NT2/D1 (cell line): ENCODE data around the gene DTWD2.

Experiments used
- DNase-seq: peaks from one replicate; pipeline ENCODE4 v3.0.0-alpha.2; 2011; ENCODE audit warnings: low read depth, low spot score
- H3K27me3 ChIP-seq: 2 replicates; pipeline ENCODE4 v1.6.0; 2011; ENCODE audit warnings: mild to moderate bottlenecking; ENCODE audit not compliant: insufficient read length, insufficient read depth
- H3K36me3 ChIP-seq: 2 replicates; pipeline ENCODE4 v1.6.1; 2011; ENCODE audit warnings: mild to moderate bottlenecking, low read length, mixed read lengths; ENCODE audit not compliant: insufficient read depth, insufficient read length
- H3K4me1 ChIP-seq: 2 replicates; pipeline ENCODE4 v1.5.1; 2011; ENCODE audit not compliant: insufficient read depth, insufficient read length
- H3K4me3 ChIP-seq: 2 replicates; pipeline ENCODE4 v1.5.1; 2011; ENCODE audit warnings: low read depth; ENCODE audit not compliant: insufficient read length
- H3K9ac ChIP-seq: 2 replicates; pipeline ENCODE4 v1.6.0; 2011; ENCODE audit warnings: low read depth; ENCODE audit not compliant: insufficient read length
- H3K9me3 ChIP-seq: 2 replicates; pipeline ENCODE4 v1.5.1; 2011; ENCODE audit warnings: mild to moderate bottlenecking, low read length; ENCODE audit not compliant: insufficient read depth
- SUZ12 ChIP-seq: IDR thresholded peaks from 2 replicates; pipeline ENCODE4 v1.6.1; 2011; ENCODE audit not compliant: insufficient read length, insufficient read depth; ENCODE audit errors: extremely low read depth
- YY1 ChIP-seq: IDR thresholded peaks from 2 replicates; pipeline ENCODE4 v1.6.1; 2011; ENCODE audit not compliant: insufficient read length, insufficient read depth
- ZNF274 ChIP-seq: IDR thresholded peaks from 2 replicates; pipeline ENCODE4 v1.6.1; 2011; ENCODE audit warnings: mild to moderate bottlenecking, low read depth, low read length

The DTWD2 gene

DNA sequence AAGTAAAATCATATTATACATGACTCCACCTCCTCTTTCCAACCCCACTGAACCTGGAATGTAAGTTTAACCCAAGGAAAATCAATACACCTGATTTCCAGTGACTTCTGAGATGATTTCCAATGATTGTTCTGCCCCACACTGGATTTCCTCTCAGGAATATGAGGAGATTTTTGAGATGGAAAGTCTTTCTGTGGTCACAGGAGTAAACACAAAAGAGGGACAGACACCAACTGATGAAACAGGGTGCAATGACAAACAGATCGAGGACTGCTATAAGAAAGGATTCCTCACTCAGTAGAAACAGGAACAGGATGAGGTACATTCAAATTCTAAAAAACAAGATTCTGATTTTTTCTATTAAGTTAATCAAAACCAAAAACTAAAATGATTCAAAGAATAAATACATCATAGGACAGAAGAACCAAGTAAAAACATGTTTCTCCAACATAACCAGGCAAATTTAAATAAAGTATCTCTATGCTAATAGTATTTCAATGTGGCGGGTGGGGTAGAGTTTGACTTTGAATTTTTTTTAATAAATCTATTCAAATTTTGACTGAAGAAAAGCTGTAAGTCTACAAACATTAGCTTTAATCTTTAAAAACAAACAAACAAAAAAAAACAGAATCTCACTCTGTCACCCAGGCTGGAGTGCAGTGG, 42.1 kb downstream of the DTWD2 start:
- no peak for DNase-seq
- H3K27me3 ChIP-seq: no peaks in the 10 kb centered on the region
- H3K36me3 ChIP-seq: peaks cover 44% of the 10 kb centered on the region
- no peak overlapping the region for H3K4me3 ChIP-seq
- peaks cover 8% of the 10 kb centered on the region; the same call in 1 of the 2 replicates for H3K9me3 ChIP-seq
- TF ChIP-seq ZNF274 (no peak), SUZ12 (no peak), YY1 (no peak)
- H3K4me1 ChIP-seq: no peaks in the 10 kb centered on the region
- H3K9ac ChIP-seq: no peak overlapping the region

DNA sequence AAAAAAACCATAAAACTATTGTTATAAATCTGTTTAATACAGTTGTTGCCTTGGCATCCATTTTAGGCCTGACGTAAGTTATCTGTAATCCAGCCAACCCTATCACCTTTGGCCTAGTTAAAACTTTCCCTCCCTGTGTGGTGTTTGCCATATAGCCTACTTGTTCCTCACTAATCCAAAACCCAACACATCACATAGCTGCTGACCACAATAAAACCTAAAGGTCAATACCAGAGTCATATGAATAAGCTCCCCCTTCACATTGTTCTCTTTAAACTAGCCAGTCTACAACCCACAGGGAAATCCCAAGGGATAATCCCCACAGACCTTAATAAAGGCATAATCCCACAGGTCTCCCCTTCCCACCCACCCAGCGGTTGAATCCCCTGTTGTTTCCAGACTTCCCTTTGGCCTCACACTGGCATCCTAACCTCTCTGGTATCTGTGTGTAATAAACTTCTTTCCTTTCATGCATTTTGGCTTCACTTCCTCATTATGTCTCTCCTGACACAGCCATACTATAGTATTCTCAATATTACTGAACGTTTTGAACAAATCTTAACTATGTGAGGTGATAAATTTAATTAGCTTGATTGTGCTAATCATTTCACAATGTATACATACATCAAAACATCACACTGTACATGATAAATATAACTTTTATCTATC, 50.8 kb downstream of the DTWD2 start:
- Histone ChIP-seq H3K36me3 (peaks cover 36% of the 10 kb centered on the region), H3K4me3 (no peak overlapping the region), H3K27me3 (no peaks in the 10 kb centered on the region), H3K9me3 (0 out of 2 replicates have a peak, but pooled peaks cover 2% of the 10 kb centered on the region), H3K4me1 (no peaks in the 10 kb centered on the region), H3K9ac (no peak overlapping the region)
- TF ChIP-seq ZNF274 (no peak), SUZ12 (no peak), YY1 (no peak)
- DNase-seq: no peak

DNA sequence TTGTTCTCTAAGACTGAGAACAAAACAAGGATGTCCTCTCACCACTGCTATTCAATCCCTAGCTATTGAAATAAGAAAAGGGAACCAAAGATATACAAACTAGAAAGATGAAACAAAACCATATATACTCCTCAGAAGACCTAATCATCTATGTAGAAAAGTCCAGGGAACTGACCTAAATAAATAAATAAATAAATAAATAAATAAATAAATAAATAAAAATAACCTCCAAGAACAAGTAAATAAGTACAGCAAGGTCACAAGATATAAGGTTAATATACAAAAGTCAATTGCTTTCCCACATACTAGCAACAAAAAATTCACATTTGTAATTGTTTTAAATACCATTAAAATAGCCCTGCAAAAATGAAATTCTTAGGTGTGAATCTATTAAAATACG, 54.6 kb downstream of the DTWD2 start:
- Histone ChIP-seq H3K4me1 (no peaks in the 10 kb centered on the region), H3K9ac (no peak overlapping the region), H3K9me3 (peaks cover 17% of the 10 kb centered on the region), H3K4me3 (no peak overlapping the region), H3K27me3 (no peaks in the 10 kb centered on the region), H3K36me3 (peaks cover 26% of the 10 kb centered on the region)
- DNase-seq: no peak
- no peak for TF ChIP-seq ZNF274
- no peak for TF ChIP-seq SUZ12
- no peak for TF ChIP-seq YY1

DNA sequence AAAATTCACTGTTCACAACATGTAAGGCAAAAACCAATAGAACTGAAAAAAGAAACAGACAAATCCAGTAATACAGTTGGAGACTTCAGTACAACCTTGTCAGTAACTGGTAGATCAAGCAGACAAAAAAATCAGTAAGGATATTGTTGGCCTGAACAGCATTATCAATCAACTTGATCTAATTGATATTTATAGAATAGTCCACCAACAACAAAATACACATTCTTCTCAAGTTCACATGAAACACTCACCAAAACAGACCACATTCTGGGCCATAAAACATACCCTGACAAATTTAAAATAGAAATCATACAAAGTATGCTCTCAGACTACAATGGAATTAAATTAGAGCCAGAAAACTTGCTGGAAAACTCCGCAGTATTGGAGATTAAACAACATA, 56.8 kb downstream of the DTWD2 start:
- peaks cover 17% of the 10 kb centered on the region for H3K9me3 ChIP-seq
- H3K9ac ChIP-seq: no peak overlapping the region
- DNase-seq: no peak
- H3K27me3 ChIP-seq: no peaks in the 10 kb centered on the region
- TF ChIP-seq YY1 (no peak), SUZ12 (no peak), ZNF274 (no peak)
- no peak overlapping the region for H3K4me3 ChIP-seq
- H3K4me1 ChIP-seq: no peaks in the 10 kb centered on the region
- peaks cover 30% of the 10 kb centered on the region for H3K36me3 ChIP-seq

DNA sequence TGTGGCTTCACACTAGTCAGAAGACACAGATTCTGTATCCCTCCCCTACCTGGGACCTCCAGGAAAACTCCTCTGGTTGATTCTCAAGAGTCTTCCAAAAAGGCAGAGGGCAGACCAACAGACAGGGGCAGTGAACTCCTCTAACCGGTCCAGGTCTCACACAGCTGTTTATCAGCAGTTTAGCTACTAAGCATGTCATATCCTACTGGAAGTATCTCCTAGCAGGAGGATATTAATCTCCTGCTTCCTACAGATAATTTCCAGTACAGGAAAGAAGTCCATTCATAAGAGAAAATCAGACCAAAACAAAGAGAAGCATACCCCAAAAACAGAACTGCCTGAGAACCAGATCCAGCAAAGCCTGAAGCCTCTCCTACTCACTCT, 64.3 kb downstream of the DTWD2 start:
- Histone ChIP-seq H3K36me3 (peaks cover 25% of the 10 kb centered on the region), H3K9me3 (no peaks in the 10 kb centered on the region; the same call in 1 of the 2 replicates), H3K4me1 (no peaks in the 10 kb centered on the region), H3K4me3 (no peak overlapping the region), H3K27me3 (no peaks in the 10 kb centered on the region), H3K9ac (no peak overlapping the region)
- no peak for DNase-seq
- TF ChIP-seq ZNF274 (no peak), YY1 (no peak), SUZ12 (no peak)

DNA sequence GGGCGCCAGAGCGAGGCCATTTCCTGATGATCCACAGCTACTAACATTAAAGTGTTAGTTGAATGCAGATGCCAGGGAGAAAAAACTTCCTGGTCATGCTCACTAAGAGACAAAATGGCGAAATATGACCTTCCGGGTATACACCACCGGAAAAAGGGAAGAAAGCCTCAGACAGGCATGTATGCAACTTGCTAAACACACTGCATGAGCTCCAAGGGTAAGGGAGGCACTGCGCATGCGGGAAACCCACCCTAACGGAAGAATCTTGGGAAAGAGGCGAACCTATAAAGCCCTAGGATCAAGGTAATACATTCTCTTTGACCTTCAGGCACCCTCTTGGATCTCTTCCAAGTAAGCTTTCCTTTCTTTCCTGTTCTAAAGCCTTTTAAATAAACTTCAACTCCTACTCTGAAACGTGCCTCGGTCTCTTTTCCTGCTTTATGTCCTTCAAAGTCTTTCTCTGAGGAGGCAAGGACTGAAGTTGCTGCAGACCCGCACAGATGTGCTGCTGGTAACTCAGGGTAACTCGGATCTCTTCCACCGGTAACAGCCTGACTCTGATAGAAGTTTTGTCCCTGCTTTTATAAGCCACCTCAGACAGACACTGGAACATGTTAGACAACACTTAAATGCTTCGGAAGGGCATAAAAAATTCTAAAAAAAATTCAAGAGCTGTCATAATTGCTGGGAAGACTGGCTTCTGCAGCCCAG, 64.9 kb downstream of the DTWD2 start:
- H3K9ac ChIP-seq: no peak overlapping the region
- no peak for DNase-seq

DNA sequence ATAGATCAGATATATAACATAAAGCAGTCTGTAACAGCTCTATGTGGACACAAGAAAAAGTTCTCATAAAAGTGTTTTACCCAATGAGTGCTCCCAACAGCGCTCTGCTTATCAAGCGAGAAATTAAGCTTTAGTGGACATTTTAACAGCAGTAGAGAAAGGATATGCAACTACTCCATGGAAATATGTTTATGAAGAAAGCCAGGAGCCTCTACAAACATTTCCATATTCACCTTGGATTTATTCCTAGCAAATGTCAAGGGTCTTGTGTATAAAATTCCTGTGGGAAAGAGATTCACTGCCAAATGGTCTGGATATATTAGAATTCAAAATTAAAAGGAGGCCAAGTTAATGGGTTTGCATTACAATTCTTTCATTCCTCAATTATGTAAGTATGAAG, 66.5 kb downstream of the DTWD2 start:
- H3K36me3 ChIP-seq: peaks cover 15% of the 10 kb centered on the region
- H3K4me1 ChIP-seq: no peaks in the 10 kb centered on the region
- H3K27me3 ChIP-seq: no peaks in the 10 kb centered on the region
- no peak for DNase-seq
- no peaks in the 10 kb centered on the region; the same call in 1 of the 2 replicates for H3K9me3 ChIP-seq
- no peak overlapping the region for H3K9ac ChIP-seq
- H3K4me3 ChIP-seq: no peak overlapping the region
- no peak for TF ChIP-seq YY1
- no peak for TF ChIP-seq SUZ12
- no peak for TF ChIP-seq ZNF274

More for the DNA sequence above, 64.9 kb downstream of the DTWD2 start:
- H3K36me3 ChIP-seq: peaks cover 25% of the 10 kb centered on the region
- H3K4me3 ChIP-seq: no peak overlapping the region
- H3K9me3 ChIP-seq: no peaks in the 10 kb centered on the region; the same call in 1 of the 2 replicates
- no peaks in the 10 kb centered on the region for H3K27me3 ChIP-seq
- H3K4me1 ChIP-seq: no peaks in the 10 kb centered on the region
- TF ChIP-seq YY1 (no peak), ZNF274 (no peak), SUZ12 (no peak)
